GM19328 (cell line): ENCODE results near the gene USB1.

Experiments used
- ATAC-seq: cut with Tn5 transposase; IDR thresholded peaks from one replicate; pipeline ENCODE4 v1.9.1; 2021; ENCODE audit warnings: mild to moderate bottlenecking, moderate library complexity; ENCODE audit not compliant: unreplicated experiment

Gene USB1

DNA sequence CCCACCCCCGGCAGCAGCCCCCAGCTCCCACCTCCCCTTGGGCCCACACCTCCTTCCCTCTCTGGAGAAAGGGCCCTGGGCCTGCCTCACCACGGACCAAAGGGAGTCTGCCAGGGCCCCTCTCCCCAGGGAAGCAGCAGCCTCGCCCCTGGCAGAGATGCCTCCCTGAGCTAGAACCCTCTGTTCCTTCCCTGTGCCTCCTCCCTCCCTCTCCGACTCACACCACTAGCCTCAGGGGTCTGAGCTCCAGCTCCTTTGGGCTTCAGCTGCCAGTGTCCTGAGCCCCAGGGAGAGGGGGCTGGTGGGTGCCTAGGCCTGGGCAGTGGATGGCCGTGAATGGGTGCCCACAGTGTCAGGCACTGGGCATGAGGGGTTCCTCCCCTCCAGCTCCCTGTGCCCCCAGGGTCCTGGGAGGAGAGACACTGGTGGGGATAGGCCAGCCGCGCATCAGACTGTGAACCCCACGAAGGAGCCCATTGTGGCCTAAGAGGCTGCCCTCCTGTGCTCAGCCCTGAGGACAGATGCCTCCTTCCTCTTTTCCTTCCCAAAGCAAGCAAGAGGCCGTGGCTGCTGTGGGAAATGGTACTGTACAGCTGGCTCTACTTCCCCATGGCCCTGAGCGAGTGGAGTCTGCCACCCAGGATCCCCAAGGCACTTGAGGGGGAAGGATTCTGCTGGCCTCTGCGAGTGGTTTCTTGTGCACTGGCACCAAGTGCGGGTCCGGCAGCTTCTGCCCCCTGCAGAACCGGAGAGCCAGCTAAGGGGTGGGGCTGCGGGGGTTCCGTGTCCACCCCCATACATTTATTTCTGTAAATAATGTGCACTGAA, 45.1 kb downstream of the USB1 start:
- no peak for ATAC-seq

DNA sequence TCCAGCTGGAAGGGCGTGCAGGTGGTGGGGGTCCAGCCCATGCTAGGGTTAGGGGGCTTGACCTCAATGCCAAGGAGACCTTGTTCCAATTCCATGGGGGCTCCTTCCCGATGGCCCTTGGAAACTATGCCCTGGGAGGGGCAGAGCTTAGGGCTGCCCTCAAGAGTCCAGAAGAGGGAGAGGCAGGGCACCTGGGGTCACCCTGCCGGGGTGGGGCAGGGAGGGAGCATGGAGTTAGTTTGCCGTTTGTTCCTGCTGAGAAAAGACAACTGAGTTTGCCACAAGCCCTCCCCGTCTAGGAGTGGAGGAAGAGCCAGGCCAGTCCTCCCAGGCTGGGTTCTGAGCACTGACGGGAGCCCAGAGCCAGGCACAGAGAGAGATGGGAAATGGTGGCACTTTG, 45.7 kb downstream of the USB1 start:
- no peak for ATAC-seq

DNA sequence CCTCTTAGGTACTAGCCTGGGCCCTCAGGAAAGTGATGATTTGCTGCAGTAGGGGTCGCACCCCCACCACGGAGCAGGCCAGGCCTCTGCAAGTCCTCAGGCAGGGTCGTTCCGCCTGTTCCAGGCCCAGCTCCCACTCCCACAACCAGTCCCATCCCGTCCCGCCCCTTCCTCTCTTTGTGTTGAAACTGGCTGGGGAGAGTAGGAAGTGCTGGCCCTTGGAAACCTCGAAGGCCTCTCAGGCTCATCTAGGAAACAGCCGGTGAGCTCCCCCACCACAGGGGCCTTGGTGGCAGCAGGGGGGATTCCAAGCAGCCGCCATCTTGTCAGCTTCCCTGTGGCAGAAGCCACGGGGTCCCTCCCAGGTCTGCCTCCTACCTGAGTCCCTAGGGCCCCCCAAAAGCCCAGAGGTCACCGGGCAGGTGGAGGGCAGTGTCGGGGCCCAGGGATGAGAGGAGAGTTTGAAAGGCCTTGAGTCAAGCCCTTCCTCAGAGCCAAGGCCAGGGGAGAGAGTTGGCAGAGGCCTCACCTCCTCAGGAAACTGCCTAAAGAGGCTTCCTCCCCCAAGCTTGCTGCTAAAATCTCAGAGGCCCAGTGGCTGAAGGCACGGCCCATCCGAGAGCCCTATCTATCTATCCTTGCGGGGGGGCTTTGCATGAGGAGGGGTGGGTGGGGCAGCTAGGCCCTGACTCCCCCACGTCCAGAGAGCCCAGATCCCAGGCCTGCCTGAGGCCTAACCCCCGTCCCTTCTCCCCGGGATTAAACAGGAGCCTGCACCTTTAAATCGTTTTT, 46.5 kb downstream of the USB1 start:
- ATAC-seq: no peak

DNA sequence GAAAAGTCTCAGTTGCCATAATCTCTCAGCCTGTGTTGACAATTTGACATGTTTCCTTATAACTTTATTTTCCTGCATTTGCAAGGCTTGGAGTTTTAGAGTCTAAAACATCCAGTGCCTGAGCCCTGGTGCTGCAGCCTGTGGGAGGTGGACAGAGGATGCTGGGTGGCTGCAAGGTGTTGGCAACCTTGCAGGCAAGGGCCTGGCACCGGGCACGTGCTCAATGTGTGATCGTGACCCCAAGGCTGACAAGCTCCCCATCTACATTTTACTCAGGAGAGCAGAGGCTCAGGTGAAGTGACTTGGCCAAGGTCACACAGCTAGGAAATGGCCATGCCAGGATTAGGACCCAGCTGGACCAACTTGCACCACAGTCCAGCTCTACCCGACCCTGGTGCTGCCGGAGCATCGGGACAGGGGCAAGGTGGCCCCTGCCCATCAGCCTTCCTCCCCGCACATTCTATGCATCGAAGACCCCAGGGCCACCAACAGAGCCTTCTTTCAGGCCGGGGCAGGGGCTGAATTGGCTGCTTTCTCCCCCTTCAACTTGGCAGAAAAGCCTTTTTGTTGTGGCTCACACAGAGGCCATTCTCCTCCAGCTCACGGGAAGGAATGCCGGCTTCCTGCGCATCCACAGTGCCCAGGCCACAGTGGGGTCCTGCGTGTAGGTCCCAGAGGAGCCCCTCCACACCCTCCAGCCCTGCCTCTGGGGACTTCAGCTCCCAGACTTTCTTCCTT, 47.5 kb downstream of the USB1 start:
- ATAC-seq: no peak

DNA sequence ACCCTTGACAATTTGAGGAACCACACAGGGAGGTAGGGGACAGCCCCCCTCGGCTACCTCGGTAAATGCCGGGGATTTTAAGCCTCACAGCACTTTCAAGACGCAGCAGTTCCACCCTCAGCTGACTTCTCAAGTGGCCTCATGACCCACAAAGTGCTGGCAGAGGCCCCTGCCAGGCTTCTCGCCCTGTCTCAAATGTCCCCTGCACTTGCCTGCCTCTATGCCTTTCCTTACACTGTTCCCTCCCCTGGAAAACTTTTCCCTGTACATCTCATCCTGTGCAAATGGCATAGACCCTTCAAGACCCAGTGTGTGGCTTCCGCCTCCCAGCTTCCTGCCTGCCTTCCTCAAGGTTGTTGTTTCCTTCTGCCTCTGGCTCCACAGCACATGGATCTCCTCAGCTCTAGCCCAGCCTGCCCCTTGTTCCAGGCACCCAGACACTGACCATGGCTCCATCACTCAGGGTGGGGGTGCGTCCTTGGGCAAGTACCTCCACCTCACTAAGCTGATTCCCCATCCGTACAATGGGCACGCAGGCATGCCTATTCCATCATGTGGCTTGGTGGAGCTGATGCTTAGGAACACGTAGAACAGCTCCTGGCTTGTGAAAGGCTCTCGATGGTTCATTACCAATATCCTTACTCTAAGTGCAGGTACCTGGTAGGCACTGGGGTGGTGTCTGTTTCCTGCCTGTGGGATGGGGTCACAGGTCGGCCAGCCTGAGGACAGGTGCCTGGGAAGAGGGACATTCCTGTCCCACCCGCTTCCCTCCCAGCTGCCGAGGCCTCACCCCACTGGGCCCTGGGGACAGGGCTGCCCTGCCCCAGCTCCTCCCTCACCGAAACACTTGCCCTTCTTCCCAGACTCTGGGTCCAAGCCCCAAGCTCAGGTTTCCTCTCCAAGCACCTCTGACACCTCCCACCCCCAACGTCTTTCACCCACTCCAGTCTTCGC, 48.3 kb downstream of the USB1 start:
- ATAC-seq: no peak

DNA sequence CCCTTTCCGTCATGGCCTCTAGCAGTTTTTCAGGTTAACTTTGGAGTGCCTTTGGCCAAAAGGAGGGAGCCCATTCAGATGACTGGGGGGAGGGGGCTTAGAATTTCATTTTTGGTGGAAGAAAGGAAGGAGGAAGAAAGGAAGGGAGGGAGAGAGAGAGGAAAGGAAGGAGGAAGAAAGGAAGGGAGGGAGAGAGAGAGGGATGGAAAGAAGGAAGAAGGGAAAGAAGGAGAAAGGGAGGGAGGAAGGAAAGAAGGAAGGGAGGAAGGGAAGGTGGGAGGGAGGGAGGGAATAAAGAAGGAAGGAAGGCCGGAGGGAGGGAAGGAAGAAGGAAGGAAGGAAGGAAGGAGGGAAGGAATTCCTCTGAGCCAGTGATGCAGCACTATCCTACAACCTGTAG, 50.1 kb downstream of the USB1 start:
- no peak for ATAC-seq

DNA sequence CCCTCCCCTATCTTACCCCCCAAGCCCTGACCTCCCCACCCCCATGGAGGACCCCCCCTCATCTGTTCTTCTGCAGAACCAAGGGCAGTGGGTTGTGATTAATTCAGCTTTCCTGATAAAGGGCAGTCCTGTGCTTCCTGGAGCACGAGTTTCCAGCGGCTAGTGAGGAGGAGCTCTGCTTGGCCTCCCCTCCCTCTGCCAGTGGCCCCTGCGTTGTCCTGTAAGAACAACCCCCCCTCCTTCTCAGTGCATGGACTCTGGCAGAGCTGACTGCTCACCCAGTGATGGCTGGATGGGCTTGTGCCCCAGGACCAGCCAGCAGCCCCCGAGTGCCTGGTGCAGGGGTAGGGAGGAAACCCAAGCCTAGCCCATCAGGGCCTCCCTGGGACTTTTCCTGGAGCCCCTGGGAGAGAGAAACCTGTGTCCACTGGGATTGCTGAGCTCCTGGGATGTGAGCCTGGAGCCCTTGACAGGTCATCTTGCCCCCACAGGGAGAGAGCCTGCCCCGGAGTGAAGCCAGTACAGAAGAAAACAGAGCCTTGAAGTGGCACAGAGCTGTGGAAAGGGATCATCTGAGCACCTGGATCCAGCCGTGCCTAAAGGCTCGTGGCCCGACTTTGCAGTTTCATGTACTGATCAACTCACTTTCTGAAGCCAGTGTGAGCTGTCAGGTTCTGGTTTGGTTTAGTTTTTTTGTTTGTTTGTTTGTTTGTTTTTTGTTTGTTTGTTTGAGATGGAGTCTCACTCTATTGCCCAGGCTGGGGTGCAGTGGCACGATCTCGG, 50.8 kb downstream of the USB1 start:
- no peak for ATAC-seq

DNA sequence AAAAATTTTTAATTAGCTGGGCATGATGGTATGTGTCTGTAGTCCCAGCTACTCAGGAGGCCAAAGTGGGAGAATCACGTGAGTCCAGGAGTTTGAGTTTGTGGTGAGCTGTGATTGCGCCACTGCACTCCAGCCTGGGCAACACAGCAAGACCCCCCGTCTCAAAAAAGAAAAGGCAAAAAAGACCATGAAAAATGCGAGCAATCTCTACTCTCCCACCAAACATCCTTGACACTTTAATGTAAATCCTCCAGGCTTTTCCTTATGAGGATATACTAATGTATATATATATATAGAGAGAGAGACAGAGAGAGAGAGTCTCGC, 52.4 kb downstream of the USB1 start:
- no peak for ATAC-seq

DNA sequence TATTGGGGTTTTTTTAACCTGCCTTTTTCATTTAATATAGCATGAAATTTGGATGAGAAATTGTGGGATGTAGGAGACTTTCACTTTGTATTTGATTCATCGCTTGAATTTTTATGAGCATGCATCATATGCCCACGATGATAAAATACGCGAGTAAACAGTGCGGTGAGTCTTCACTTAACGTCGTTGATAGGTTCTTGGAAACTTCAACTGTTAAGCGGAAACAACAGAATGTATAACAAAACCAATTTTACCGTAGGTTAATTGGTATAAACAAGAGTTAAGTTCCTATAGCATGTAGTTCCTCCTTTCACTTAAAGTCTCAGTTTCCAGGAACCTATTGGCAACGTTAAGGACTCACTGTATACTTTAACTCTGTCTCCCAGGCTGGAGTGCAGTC, 53.1 kb downstream of the USB1 start:
- ATAC-seq: no peak

DNA sequence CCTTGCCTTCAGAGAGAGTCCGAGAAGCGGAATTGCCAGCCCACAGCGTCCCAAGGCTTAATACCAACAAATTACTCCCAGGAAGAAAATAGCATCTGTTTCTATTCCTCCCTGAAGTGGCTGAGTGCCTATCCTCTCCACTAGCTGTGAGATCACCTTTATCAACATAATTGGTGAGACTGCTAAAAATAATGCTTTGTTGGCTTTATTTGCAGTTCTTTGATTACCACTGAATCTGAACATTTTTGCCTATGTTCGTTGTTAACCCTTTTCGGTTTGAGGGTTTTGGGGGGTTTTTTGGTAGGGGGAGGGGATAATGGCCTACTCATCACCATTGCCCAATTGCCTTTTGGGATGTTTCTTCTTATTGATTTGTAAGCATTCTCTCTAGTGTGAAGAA, 55.4 kb downstream of the USB1 start:
- ATAC-seq: no peak

DNA sequence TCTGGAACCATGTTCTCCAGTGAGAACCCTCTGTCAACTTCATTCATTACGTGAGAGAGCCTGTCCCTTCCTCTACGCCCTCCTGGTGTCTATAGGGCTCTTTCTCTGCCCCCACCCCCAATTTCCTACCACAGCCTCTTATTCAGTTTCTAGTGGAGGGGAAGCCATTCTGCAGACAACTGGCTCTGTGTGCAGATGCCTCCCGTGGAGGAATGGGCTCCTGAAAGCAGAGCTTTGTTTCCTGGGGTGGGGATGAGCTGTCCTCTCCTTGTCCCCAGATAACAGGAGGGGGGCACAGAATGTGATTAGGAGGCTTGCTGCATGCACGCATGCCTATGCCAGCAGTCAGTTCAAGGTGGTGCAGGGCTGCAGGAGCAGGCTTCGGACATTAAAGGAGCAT, 55.9 kb downstream of the USB1 start:
- ATAC-seq: no peak

DNA sequence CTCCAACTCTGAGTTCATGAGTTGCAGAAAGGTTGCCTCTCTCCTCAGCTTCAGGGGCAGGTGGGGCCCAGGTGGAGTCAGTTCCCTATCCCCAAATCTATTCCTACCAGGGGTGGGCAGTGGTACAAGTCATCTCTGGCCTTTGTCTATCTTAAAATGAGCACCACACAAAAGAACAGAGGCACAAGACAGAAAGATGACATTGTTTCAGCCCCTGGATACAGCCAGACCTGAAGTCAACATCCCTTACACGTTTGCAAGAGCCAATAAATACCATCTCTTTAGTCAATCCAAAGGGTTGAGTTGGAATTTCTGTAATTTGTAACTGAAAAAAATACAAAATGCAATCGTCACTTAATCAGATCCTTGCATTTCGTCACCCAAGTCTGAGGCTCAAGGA, 56.6 kb downstream of the USB1 start:
- no peak for ATAC-seq

DNA sequence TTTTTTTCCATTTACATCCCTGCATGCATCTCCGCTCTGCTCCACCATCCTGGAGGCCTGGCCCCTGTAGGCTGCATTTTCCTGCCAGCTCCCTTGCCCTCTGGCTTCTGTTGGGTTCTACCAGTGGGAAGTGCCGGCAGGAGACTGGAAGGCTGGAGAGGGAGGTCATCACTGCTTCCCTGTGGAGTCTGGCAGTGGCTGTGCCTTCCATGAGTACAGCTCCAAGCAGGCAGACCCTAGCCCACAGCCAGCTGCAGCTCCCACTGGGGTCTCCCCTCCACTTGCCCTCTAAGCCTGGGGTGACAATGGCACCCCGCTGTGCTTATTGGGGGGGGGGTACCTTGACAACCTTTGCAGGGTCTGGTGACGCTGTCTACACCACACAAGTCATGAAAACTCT, 61.6 kb downstream of the USB1 start:
- no peak for ATAC-seq

DNA sequence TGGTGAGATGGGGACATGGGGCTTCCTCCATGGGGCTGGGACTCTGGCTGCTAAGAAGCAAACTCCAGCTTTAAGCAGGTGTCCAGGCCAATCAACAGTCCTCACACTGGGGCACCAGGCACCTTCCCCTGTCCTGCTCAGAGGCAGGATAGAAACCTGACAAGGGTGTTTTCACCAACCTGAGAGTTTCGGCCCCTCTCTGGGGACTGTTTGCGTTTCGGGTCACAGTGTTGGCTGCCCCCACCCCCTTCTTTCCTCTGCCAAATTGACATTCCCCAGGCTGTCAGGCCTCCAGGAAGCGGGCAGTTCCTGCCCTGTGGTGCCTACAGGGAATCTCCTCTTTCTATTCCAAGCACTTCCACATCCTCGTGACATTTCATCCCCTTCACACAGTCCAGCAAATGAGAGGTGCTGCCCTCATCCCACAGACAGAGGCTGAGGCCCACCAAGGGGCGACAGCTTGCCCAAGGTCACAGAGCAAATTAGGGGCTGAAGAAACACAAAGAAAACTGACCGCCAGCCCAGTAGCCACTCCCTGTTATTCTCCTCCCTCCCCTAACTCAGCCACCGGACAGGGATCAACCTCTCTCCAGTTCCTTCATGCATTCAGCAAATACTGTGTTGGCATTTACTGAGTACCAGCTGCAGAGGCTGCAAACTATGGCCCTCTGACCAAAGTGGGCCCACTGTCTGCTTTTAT, 62.3 kb downstream of the USB1 start:
- ATAC-seq: no peak

DNA sequence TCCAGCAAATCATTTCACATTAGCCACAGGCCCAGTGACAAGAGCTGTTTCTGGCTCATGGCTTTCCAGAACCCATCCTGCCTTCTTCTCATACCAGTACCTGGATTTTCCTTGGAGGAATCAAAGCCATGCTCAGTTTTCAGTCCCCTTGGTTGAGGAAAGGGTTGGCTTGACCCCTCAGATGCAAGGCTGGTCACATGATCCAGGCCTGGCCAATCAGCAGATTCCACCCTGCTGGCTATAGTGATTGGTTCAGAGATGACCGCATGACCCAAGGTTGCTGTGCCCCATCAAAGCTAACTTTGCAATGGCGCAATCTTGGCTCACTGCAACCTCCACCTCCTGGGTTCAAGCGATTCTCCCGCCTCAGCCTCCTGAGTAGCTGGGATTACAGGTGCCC, 69.4 kb downstream of the USB1 start:
- ATAC-seq: no peak
